Gastrocnemius medialis (tissue), 4 donors: Measurements from ENCODE around the gene ATF6B. TPM values are rescaled to one million over a fixed set of nuclear protein-coding genes. Genes with fewer than 3 reads are reported as not detected.
A peak's percentile ranks its signal among the peaks of the same experiment; 100 is the strongest.

Experiments used
- ATAC-seq, 2 donors: fragments of 150-250 bp; one replicate each; pipeline ENCODE4 v1.9.1; 2016
- DNase-seq, 2 donors: peaks; one replicate each; pipeline ENCODE4 v3.0.0-alpha.2; 2019
- H3K27ac ChIP-seq, 4 donors: fragments of 200-600 bp; sonication (generic); 1 replicate in 1 of 4; 2 replicates in 3 of 4; pipeline ENCODE4 v1.5.1; 2016 to 2018; ENCODE audit warnings: mild to moderate bottlenecking in 2 of 4, moderate library complexity in 1 of 4
- H3K27me3 ChIP-seq, 3 donors: fragments of 200-600 bp; sonication (generic) in 2 of 3; 1 replicate in 1 of 3; 2 replicates in 2 of 3; pipeline versions ENCODE4 v1.5.1 to v1.6.0; 2016 to 2019; ENCODE audit warnings: mild to moderate bottlenecking in 1 of 3, moderate library complexity in 1 of 3
- H3K36me3 ChIP-seq, 2 donors: fragments of 200-600 bp; sonication (generic) in 1 of 2; one replicate each; pipeline ENCODE4 v1.5.1; 2017 to 2018
- H3K4me1 ChIP-seq, 2 donors: fragments of 200-600 bp; sonication (generic) in 1 of 2; one replicate each; pipeline ENCODE4 v1.5.1; 2016 to 2017; ENCODE audit warnings: mild to moderate bottlenecking in 2 of 2
- H3K4me3 ChIP-seq, 4 donors: fragments of 200-600 bp; sonication (generic) in 3 of 4; 1 replicate in 1 of 4; 2 replicates in 3 of 4; pipeline ENCODE4 v1.5.1; 2016 to 2019; ENCODE audit warnings: mild to moderate bottlenecking in 2 of 4
- H3K9me3 ChIP-seq, 3 donors: fragments of 200-600 bp; sonication (generic) in 2 of 3; 1 replicate in 1 of 3; 2 replicates in 2 of 3; pipeline ENCODE4 v1.5.1; 2016 to 2019
- CTCF ChIP-seq, 5 experiments: fragments of 450-650 bp in 3 of 5; fragments of 200-600 bp in 2 of 5; sonication (generic) in 2 of 5; IDR thresholded peaks in 4 of 5; conservative IDR thresholded peaks in 1 of 5; 1 replicate in 4 of 5; 2 replicates in 1 of 5; pipeline ENCODE4 v1.5.1; 2016 to 2019; ENCODE audit warnings: antibody characterized with exemption in 5 of 5, mild to moderate bottlenecking in 3 of 5, moderate library complexity in 3 of 5
- POLR2A ChIP-seq, 2 donors: fragments of 450-650 bp; IDR thresholded peaks; one replicate each; pipeline ENCODE4 v1.6.1; 2017; ENCODE audit warnings: antibody characterized with exemption in 2 of 2, mild to moderate bottlenecking in 2 of 2, moderate library complexity in 2 of 2
- in situ Hi-C, 4 donors: fragments of 200-750 bp; cut with MboI; loops; one replicate each; pipeline versions ENCODE4 v1.15.0 to v1.8.0; 2017; ENCODE audit warnings: low sequenced_read_pairs in 4 of 4
- intact Hi-C: fragments of 100-400 bp; cut with DNase I; formaldehyde crosslinking; loops from one replicate; pipeline ENCODE4 v1.15.1; 2023; ENCODE audit warnings: low total_unique reads
- total RNA-seq, 4 donors: library from RNA; depleted of rRNA; stranded (reverse); fragments of >200 nt; gene quantifications; one replicate each; pipeline versions ENCODE4 v1.1.0 to v1.2.3, GENCODE V29; 2016

Gene ATF6B
- total RNA-seq, 4 donors from 2014 or later = 6.8 to 18.4 (median 9.5) TPM

GRCh38 chr6:32153564-32154513 lies 25.8 kb upstream of the ATF6B start, which contains the start of gene PPT2:
Gene PPT2 (plus strand): TSS chr6:32154141. CDS start chr6:32154595, 454 bp downstream.
- Histone ChIP-seq H3K4me1 (peaks cover 25 to 29% of the 10 kb centered on the region in 2 donors), H3K4me3 (peak within 1 kb of the TSS; percentile 77 to 97 (median 84)), H3K27ac (peak within 1 kb of the TSS; percentile 77 to 93 (median 87)), H3K27me3 (peaks cover 7 to 19% (median 8%) of the 10 kb centered on the region in 3 donors), H3K9me3 (no peaks in the 10 kb centered on the region), H3K36me3 (peaks cover 0 to 29% of the 10 kb centered on the region in 2 donors)
- TF ChIP-seq CTCF (IDR thresholded peaks at IDR 0.05 in 4 of 5, conservative IDR thresholded peaks at IDR 0.05 in 1 of 5) (peak in 2 of 5 experiments; percentile 14 to 15), POLR2A (IDR thresholded peaks at IDR 0.05) (peak; percentile 23 to 38)
- ATAC-seq (peak; percentile 85 to 86), DNase-seq (peak; percentile 80 to 85)
- intact Hi-C loops (loop anchor here (1.0 to 2.0 kb wide), 4 partner anchors 23 to 41 kb away; partner anchors contain the start of gene FKBPL), in situ Hi-C loops (no loop called here)

- Histone ChIP-seq H3K36me3 (peaks cover 0 to 21% of the 10 kb centered on the region in 2 donors), H3K27me3 (peaks cover 15 to 27% (median 17%) of the 10 kb centered on the region in 3 donors), H3K9me3 (no peaks in the 10 kb centered on the region), H3K4me1 (peaks cover 25 to 29% of the 10 kb centered on the region in 2 donors), H3K27ac (peak overlapping the region; percentile 77 to 93 (median 87)), H3K4me3 (peak overlapping the region; percentile 77 to 97 (median 84))
- TF ChIP-seq CTCF (IDR thresholded peaks at IDR 0.05 in 4 of 5, conservative IDR thresholded peaks at IDR 0.05 in 1 of 5) (no peak), POLR2A (IDR thresholded peaks at IDR 0.05) (no peak)
- DNase-seq (no peak), ATAC-seq (no peak)
- intact Hi-C loops (loop anchor here (2.0 kb wide), 1 partner anchor 22 kb away; the partner anchor contains the start of gene FKBPL), in situ Hi-C loops (no loop called here)
Measured at GRCh38 chr6:32152769-32153563, 24.9 kb upstream of the ATF6B start.

GRCh38 chr6:32151863-32152768 lies 24.1 kb upstream of the ATF6B start, which contains the start of gene PRRT1:
Gene PRRT1 (minus strand): TSS chr6:32151939. CDS start chr6:32151827, 112 bp downstream.
- H3K27me3 ChIP-seq = peaks cover 18 to 32% (median 23%) of the 10 kb centered on the region in 3 donors
- intact Hi-C loops = loop anchor here (2.0 kb wide), 1 partner anchor 21 kb away; the partner anchor contains the start of gene FKBPL

GRCh38 chr6:32151181-32151862 lies 23.3 kb upstream of the ATF6B start:
- H3K9me3 ChIP-seq = no peaks in the 10 kb centered on the region
- peak overlapping the region in 3 of 4 donors; percentile 25 to 43 (median 39) for H3K4me3 ChIP-seq
- H3K4me1 ChIP-seq = peaks cover 25 to 29% of the 10 kb centered on the region in 2 donors
- ATAC-seq (no peak), DNase-seq (no peak)
- intact Hi-C loops = no loop called here
- TF ChIP-seq POLR2A (IDR thresholded peaks at IDR 0.05) = no peak
- TF ChIP-seq CTCF (IDR thresholded peaks at IDR 0.05 in 4 of 5, conservative IDR thresholded peaks at IDR 0.05 in 1 of 5) = no peak
- H3K27me3 ChIP-seq = peaks cover 18 to 32% (median 23%) of the 10 kb centered on the region in 3 donors
- in situ Hi-C loops = no loop called here
- H3K27ac ChIP-seq = peak overlapping the region in 1 of 4 donors; percentile 17
- peaks cover 0 to 7% of the 10 kb centered on the region in 2 donors for H3K36me3 ChIP-seq

More at GRCh38 chr6:32151863-32152768, 24.1 kb upstream of the ATF6B start, which contains the start of gene PRRT1:
- ATAC-seq (no peak), DNase-seq (no peak)
- Histone ChIP-seq H3K4me3 (peak within 1 kb of the TSS in 3 of 4 donors; percentile 83 to 97 (median 86)), H3K36me3 (peaks cover 0 to 12% of the 10 kb centered on the region in 2 donors), H3K27ac (peak within 1 kb of the TSS; percentile 77 to 93 (median 87)), H3K4me1 (peaks cover 25 to 29% of the 10 kb centered on the region in 2 donors), H3K9me3 (no peaks in the 10 kb centered on the region)
- no peak for TF ChIP-seq POLR2A (IDR thresholded peaks at IDR 0.05)
- in situ Hi-C loops = no loop called here
